Suprapubic skin (tissue), 4 donors: ENCODE data around the gene ARHGAP42.

Experiments used
- CTCF ChIP-seq, 2 donors: fragments of 200-600 bp in 1 of 2; fragments of 450-650 bp in 1 of 2; sonication (generic) in 1 of 2; IDR thresholded peaks; one replicate each; pipeline ENCODE4 v1.5.1; 2016 to 2019; ENCODE audit warnings: antibody characterized with exemption in 2 of 2, mild to moderate bottlenecking in 1 of 2, moderate library complexity in 1 of 2
- EP300 ChIP-seq: sonication (generic); formaldehyde crosslinking; IDR thresholded peaks from one replicate; pipeline ENCODE4 v1.6.1; 2017; ENCODE audit warnings: antibody characterized with exemption
- POLR2A ChIP-seq, 2 donors: fragments of 450-650 bp; IDR thresholded peaks; one replicate each; pipeline ENCODE4 v1.6.1; 2017; ENCODE audit warnings: antibody characterized with exemption in 2 of 2, mild to moderate bottlenecking in 2 of 2, moderate library complexity in 2 of 2
- POLR2AphosphoS5 ChIP-seq, 3 donors: sonication (generic); formaldehyde crosslinking; IDR thresholded peaks; one replicate each; pipeline ENCODE4 v1.6.1; 2017; ENCODE audit warnings: antibody characterized with exemption in 3 of 3

GRCh38 chr11:100833276-100833675 lies 146.2 kb downstream of the ARHGAP42 start:
- TF ChIP-seq POLR2AphosphoS5 (IDR thresholded peaks at IDR 0.05): no peak
- TF ChIP-seq POLR2A (IDR thresholded peaks at IDR 0.05): no peak
- no peak for TF ChIP-seq CTCF (IDR thresholded peaks at IDR 0.05)
- TF ChIP-seq EP300: no peak
